HG03025 (cell line): ENCODE data around the gene SPEF2.

ENCODE experiments used
- ATAC-seq: cut with Tn5 transposase; IDR thresholded peaks from one replicate; pipeline ENCODE4 v1.9.1; 2021; ENCODE audit warnings: mild to moderate bottlenecking, moderate library complexity; ENCODE audit not compliant: unreplicated experiment, low FRiP score

Gene SPEF2, protein sequence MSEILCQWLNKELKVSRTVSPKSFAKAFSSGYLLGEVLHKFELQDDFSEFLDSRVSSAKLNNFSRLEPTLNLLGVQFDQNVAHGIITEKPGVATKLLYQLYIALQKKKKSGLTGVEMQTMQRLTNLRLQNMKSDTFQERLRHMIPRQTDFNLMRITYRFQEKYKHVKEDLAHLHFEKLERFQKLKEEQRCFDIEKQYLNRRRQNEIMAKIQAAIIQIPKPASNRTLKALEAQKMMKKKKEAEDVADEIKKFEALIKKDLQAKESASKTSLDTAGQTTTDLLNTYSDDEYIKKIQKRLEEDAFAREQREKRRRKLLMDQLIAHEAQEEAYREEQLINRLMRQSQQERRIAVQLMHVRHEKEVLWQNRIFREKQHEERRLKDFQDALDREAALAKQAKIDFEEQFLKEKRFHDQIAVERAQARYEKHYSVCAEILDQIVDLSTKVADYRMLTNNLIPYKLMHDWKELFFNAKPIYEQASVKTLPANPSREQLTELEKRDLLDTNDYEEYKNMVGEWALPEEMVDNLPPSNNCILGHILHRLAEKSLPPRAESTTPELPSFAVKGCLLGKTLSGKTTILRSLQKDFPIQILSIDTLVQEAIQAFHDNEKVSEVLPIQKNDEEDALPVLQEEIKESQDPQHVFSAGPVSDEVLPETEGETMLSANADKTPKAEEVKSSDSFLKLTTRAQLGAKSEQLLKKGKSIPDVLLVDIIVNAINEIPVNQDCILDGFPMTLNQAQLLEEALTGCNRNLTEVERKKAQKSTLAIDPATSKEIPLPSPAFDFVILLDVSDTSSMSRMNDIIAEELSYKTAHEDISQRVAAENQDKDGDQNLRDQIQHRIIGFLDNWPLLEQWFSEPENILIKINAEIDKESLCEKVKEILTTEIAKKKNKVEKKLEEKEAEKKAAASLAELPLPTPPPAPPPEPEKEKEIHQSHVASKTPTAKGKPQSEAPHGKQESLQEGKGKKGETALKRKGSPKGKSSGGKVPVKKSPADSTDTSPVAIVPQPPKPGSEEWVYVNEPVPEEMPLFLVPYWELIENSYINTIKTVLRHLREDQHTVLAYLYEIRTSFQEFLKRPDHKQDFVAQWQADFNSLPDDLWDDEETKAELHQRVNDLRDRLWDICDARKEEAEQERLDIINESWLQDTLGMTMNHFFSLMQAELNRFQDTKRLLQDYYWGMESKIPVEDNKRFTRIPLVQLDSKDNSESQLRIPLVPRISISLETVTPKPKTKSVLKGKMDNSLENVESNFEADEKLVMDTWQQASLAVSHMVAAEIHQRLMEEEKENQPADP (N-terminal part only)

DNA sequence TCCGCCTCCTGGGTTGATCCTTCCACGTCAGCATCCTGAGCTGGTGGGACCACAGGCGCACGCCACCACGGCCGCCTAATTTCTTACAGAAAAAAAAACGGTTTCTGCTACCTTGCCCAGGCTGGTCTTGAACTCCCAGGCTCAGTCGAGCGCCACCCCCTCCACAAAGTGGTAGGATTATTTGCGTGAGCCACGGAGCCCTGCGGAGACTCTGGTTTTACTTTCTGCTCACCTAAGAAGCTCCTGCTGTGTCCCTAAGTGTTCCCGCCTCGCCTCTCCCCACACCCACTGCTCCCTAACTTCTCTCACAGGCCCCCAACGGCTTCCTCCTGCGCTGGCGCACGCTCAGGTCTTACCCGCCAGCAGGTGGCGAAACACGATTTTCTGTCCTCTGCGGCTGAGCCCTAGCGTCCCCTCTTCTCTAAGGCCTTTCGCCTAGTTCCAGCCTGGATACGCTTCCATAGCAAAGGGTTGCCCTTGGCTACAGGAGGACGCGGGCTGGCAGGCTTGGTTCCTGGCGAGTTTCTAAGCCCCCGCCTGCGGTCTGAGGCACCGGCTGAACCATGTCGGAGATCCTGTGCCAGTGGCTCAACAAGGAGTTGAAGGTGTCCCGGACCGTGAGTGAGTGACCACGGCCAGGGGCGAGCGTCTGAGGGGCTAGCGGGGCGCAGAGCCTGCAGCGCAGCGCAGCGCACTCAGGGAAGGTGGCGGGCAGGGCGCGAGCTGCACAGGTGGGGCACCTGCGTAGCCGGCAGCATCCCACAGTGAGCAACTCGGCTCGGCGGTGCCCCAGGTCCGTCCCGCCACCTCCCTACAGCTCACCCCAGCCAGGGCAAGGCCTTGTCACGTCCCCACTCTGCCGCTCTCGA lies at the start of gene SPEF2:
Gene SPEF2 (plus strand): TSS at position 429 of the 869 bp plus-strand sequence. CDS start 135 bp downstream, at position 564.
- ATAC-seq, result no peak

DNA sequence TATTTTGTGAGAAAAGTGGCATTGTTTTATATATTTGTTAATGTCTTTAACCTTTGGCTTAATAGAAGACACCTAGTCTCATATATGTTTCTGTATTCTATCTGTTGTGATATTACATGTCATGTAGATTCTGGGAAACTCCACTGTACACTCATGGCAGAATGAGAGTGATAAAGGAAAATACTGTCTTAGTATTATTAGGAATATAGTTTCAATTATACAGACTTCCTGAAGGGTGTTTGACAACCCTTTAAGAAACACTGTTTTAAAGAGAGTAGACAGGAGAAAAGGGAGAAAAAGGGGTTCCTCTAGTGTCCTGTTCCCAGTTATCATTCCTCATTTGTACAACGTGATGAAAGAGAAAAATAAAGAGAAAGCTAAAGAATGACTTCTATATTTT lies 42.1 kb upstream of the SPEF2 start:
- no peak for ATAC-seq

DNA sequence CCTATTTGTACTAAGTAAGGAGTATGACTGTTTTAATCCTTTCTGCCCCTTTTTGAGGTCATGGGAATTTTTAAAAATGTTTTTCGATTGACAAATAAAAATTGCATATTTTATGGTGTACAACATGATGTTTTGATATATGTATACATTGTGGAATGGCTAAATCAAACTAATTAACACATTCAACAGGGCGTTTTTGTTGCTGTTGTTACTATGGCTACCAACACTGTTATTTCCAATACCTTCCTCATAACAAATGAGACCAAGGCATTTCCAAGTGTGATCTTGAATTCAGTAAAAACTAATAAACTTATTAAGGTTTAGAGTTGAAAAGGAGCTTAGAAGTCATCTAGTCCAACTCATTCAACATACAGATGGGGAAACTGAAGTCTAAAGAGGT lies 30.2 kb upstream of the SPEF2 start:
- no peak for ATAC-seq

DNA sequence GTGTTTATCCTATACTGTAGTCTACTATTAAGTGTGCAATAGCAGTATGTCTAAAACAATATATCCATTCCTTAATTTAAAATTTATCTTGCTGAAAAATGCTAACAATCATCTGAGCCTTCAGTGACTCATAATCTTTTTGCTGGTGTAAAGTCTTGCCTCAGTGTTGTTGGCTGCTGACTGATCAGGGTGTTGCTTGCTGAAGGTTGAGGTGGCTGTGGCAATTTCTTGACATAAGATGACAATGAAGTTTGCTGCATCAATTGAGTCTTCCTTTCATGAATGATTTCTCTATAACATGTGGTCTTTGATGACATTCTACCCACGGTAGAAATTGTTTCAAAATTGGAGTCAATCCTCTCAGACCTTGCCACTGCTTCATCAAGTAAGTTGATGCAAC lies 24.3 kb upstream of the SPEF2 start:
- no peak for ATAC-seq

DNA sequence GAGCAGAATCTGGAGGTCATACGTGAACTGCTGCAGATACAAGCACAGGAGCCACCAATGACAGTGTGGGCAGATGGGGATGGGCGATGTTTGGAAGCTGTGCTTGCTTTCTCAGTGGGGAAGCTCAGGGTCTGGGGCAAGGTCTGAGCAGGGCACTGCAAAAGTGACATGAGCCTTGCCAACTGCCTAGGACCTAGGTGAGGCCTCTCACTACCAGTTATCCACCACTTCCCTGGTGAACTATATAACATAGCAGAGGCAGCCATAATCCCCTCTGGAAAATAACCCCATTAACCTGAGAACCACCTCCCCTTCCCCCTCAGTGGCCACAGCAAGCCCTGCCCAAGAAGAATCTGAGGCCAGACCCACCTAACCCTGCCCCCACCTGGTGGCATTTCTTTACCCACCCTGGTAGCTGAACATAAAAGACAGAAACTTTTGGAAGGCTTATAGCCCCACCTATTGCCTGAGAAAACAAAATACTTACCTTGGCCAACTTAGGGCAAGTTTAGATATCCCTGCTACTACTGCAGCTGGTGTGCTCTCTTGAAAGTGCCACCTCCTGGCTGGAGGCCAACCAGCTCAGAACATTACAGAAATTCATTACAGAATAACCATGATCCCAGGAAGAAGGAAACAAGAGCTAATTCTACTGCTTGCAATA lies 18.8 kb upstream of the SPEF2 start:
- no peak for ATAC-seq

DNA sequence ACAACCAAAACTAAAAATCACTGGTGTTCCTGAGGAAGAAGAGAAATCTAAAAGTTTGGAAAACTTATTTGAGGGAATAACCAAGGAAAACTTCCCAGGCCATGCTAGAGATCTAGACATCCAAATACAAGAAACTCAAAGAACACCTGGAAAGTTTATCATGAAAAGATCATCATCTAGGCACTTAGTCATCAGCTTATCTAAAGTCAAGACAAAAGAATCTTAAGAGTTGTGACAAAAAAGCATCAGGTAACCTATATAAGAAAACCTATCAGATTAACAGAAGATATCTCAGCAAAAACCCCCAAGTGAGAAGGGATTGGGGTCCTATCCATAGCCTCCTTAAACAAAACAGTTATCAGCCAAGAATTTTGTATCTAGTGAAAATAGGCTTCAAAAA lies 17.1 kb upstream of the SPEF2 start:
- no peak for ATAC-seq

DNA sequence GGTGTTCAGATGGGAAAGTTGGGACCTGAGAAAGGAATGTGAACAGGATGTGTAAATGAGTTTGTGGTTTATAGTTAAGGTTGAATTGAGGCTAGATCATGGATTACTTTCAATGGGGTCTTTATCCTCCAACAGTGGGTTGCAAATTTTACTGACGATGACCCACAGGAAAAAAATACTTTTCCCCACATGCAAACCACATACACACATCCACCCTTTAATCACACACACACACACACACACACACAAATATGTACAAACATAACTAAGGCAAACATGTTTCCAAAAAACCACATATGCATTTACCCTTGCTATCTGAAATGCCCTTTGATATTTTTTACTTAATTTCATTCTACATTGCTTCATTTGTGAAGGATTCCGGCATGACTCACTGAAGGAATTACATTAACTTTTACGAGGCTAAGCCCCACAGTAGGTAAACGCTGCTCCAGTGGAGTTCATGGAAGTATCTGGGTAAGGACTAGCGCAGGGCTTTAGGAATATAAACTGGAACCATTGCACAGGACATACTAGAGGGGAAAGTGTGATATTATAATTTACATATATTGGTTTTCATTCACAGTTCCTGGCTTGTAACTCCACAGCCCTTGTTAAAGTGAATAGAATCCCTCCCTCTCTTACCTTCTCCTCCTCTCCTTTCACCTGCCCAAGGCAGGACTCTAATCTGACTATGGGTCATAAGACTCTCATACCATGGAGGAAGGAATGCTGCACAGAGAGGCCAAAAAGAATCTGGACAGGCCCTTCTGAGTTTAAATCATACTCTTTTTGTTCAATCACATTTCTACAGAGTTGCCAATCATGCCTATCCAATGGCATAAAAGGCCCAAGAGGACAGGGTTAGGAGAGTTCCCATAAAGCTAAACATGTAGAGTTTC lies 8.5 kb upstream of the SPEF2 start:
- ATAC-seq, result no peak

DNA sequence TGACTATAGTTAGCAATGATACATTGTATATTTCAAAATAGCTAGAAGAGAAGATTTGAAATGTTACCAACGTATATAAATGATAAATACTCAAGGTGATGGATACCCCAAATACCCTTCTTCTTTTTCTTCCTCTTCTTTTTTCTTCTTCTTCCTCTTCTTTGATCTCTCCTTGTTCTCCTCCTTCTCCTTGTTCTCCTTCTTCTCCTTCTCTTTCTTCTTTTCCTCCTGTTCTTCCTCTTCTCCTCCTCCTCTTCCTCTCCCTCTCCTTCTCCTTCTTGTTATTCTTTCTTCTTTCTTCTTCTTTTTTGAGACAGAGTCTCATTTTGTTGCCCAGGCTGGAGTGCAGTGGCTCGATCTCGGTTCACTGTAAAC lies 616 bp upstream of the SPEF2 start:
- ATAC-seq, result no peak

DNA sequence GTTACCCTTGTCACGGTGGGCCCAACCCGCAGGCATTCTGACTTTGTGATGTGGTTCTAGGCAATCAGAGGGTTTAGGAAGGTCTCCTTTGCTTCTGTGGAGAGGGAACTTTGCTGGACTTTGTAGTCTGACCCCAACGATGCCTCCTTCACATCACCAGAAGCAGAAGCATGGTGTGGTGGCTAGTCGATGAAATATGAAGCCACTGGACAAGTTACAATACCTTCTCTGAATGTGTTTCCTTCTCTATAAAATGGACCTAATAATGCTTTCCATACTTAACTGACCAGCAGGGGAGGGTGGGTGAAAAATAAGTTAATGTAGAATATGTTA lies 607 bp downstream of the SPEF2 start:
- ATAC-seq, result no peak

DNA sequence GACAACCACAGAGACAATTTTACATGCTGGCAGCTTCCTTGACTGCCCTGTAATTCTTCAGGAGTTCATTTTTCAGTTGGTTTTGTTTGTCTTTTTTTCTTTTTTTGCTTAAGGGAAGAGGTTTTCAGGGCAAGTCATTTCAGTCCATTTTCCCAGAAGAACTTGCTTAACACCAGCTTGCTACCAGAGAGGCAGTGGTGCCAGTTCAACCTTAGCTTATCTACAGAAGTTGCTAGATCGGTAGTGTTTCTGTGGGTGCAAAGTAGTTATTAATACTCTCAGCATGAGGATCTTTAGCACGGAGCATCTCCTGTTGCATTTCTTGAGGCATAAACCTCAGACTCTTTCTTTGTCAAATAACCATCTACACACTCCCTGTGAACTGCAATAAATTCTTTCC lies 1.1 kb downstream of the SPEF2 start:
- no peak for ATAC-seq

DNA sequence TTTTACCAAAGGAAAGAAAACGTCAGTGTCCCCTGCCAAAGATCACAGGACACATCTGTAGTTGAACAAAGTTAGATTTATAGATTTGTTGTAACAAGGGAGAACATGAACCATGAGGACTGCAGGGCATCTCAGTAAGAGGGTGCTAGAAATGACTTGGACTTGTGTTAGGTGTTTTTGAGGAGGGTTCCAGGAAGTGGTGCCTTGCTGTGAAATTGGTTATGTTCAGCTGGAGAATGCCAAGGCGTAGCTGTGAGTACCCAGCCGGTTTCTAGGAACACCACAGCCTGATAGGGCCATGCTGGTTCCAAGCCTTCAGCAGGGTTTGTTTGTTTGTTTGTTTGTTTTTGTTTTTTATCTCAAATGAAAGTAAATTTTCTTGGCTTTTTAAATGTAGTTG lies 5.3 kb downstream of the SPEF2 start:
- no peak for ATAC-seq

DNA sequence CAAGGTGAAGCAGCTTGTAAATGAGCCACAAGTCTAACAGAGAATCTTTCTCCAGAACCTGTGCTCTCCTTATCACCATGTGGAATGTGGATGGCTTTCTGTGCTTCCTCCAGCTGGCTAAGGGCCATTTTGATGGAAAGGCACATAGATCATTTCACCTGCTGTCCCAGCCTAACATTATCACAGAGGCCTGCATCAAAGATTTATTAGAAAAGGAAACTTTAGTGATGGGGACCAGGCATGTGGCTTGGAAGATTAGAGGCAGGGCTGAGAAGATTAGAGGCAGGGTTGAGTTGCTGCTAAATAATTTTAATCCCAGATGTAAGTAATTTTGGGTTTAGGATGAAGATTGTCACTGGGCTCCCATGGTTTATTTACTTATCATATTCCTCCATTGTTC lies 6.3 kb downstream of the SPEF2 start:
- ATAC-seq, result no peak

DNA sequence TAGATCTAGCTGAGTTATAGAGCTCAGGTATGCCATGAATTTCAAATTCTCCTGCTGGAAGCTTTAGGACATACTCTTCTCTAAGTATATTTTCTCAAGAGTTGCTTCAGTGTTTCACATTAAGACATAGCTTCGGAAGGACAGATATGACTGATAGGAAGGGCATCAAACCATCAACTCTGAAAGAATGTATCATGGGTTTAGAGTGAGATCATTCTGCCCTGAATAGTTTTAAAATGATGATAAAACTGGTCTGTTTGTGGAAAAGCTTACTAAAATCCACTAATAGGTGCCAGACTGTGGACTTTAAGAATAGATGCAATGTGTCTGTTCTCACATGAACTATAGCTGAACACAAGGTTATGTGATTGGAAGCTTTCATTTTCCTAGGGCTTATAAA lies 8.4 kb downstream of the SPEF2 start:
- ATAC-seq, result no peak

DNA sequence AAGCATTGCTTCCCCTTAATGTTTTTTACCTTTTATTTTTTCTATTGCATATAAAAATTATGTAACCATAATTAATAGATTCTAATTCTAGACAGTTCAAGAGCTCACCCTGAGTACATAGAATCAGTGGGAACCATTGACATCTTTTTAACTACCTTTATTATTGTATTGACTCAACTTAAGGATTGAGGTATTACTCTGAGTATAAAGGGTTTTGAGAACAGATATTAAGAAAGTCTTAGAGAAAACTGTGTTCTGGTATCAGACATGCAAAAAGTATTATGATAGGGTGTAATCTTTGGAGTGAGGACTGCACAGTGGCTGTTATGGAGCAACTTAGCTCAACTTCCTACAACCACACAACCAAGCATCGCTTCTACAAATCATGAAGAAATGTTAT lies 8.9 kb downstream of the SPEF2 start:
- ATAC-seq, result no peak

DNA sequence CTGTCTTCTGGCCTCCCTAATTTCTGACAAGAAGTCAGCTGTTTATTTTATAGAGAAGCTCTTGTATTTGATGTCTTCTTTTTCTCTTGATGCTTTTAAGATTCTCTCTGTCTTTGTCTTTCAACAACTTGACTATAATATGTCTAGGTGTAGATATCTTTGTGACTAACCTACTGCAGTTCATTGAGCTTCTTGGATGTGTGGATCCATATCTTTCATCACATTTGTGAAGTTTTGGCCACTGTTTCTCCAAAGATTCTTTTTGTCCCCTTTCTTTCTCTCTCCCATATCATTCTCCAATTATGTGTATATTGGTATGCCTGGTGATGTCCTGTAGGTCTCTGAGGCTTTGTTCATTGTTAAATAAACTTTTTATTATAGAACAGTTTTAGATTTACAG lies 16.7 kb downstream of the SPEF2 start:
- ATAC-seq, result no peak

DNA sequence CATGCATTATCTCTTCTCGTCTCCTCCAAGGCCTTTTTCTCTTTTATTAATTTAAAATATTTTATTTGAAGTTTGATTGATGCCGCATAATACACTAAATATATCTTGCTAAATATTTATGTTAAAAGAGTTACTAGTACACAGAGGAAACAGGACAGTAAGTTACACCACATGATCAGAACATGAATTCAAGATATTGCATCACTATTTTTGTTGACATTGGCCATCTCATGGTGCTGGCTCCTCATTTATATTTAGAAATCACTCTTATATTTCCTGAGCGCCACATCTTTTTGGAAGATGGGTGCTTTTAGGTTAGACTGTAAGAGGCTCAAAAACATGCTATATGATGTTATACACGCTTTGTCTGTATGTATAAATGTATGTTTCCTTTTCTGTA lies 23.0 kb downstream of the SPEF2 start:
- ATAC-seq, result no peak

DNA sequence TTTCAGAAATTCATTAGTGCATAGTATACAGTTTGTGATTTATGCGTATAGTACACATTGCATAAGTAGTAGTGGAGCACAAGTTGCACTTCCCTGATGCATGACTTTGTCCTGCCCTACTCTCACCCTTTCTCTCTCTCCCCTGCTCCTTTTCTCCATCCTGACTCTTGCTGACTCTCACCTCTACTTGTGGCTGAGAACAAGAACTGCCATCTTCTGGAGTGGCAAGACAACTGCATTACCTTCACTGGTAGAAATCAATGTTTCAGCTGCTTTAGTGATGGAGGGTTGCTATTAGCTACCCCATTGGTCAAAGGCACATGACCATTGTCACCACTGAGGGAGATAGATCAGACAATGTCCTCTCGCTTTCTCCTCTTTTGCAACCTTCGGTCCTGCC lies 26.9 kb downstream of the SPEF2 start:
- ATAC-seq, result no peak

DNA sequence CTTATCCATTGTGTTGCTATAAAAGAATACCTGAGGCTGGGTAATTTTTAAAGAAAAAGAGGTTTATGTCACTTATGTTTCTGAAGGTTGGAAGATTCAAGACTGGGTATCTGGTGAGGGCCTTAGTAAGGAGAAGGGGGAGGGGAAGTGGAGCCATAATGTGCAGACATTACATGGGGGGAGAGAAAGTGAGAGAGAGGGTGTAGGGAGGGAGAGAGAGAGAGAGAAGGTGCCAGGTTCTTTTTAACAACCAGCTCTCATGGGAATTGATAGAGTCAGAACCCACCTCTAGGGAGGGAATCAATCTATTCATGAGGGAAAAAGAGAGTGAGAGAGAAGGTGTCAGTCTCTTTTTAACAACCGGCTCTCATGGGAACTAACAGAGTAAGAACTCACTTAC lies 29.5 kb downstream of the SPEF2 start:
- no peak for ATAC-seq

DNA sequence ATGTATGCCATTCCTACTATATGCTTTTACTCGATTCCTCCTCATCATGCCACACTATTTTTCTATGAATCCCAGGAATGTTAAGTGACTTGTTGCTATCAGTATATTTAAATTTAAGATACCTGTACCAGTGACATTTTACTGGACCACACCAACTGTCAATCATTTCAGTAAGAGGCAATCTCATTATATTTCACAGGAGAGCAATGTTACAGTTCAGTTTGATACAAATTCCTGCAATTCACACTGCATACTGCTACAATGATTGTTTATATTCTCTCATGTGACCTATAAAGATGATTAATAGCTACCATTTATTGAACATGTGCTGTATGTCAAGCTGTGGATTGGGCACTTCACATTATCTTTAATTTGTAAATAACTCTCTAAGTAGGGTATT lies 30.0 kb downstream of the SPEF2 start:
- no peak for ATAC-seq
